Endothelial cell (in vitro differentiated cells): ENCODE measurements around the gene RANBP3. TPM values are rescaled to one million over a fixed set of nuclear protein-coding genes. Genes with fewer than 3 reads are reported as not detected.

Experiments used
- DNase-seq: peaks from one replicate; pipeline ENCODE4 v3.0.0; 2021; ENCODE audit warnings: low spot score
- H3K27ac Mint-ChIP-seq: one replicate; pipeline ENCODE4 v1.8.0; 2021; ENCODE audit warnings: mixed read lengths, inconsistent platforms; ENCODE audit not compliant: unreplicated experiment
- H3K27me3 Mint-ChIP-seq: one replicate; pipeline ENCODE4 v1.8.0; 2021; ENCODE audit warnings: mild to moderate bottlenecking, moderate library complexity, mixed read lengths, inconsistent platforms; ENCODE audit not compliant: unreplicated experiment
- H3K36me3 Mint-ChIP-seq: one replicate; pipeline ENCODE4 v1.8.0; 2021; ENCODE audit warnings: mild to moderate bottlenecking, low read depth, mixed read lengths, inconsistent platforms; ENCODE audit not compliant: unreplicated experiment
- H3K4me1 Mint-ChIP-seq: one replicate; pipeline ENCODE4 v1.8.0; 2021; ENCODE audit warnings: mild to moderate bottlenecking, mixed read lengths, inconsistent platforms; ENCODE audit not compliant: unreplicated experiment
- H3K4me3 Mint-ChIP-seq: one replicate; pipeline ENCODE4 v1.8.0; 2021; ENCODE audit warnings: mild to moderate bottlenecking, mixed read lengths, inconsistent platforms; ENCODE audit not compliant: unreplicated experiment
- H3K9me3 Mint-ChIP-seq: one replicate; pipeline ENCODE4 v1.8.0; 2021; ENCODE audit warnings: mixed read lengths, inconsistent platforms; ENCODE audit not compliant: unreplicated experiment
- CTCF ChIP-seq: fragments of 200-600 bp; sonication (generic); IDR thresholded peaks from one replicate; pipeline ENCODE4 v1.5.0; 2021; ENCODE audit warnings: antibody characterized with exemption; ENCODE audit not compliant: unreplicated experiment
- total RNA-seq: library from RNA; stranded (reverse); fragmentation: NEBNext Ultra II Directional; extraction: Animal tissue kit (Norgen Biotek cat#: 25700); gene quantifications from one replicate; pipeline ENCODE4 v1.2.1, GENCODE V29; 2021; ENCODE audit not compliant: unreplicated experiment

Gene RANBP3
- total RNA-seq, 1 donor from 2014 or later, result 69.5 TPM

- no peak for DNase-seq
- no peak for TF ChIP-seq CTCF
- Mint-ChIP-seq H3K9me3 (no peaks in the 10 kb centered on the region), H3K27ac (no peak overlapping the region), H3K4me1 (peaks cover 2% of the 10 kb centered on the region), H3K4me3 (no peak overlapping the region), H3K36me3 (no peaks in the 10 kb centered on the region), H3K27me3 (no peaks in the 10 kb centered on the region)
Observed at GRCh38 chr19:5882421-5882968, 95.4 kb downstream of the RANBP3 start.

DNA sequence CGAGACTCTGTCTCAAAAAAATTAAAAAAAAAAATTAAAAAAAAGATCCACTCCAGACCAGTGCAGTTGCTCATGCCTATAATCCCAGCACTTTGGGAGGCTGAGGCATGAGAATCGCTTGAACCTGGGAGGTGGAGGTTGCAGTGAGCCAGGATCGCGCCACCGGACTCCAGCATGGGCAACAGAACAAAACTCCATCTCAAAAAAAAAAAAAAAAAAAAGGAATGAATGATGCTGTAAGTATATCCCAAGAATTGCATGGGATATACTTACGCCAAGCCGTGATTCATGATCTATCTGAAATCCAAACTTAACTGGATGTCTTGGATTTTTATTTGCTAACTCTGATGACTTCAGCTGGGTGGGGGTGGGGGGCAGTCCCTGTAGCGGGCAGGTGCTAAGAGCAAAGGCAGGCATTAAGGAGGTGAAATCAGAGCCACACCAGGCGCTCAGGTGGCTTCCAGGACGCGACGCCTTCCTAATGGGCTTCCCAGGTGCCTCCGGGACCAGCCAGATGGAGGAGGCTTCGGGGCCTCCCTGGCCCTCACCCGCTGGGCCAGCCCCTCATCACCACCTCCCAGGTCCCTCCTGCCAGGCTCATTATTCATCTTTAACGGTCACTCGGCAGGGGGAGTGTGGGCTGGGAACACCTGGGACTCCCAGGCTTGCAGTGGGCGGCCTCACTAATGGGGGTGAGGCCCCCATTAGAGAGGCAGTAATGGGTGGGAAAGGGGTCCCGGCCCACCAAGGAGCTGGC lies 96.2 kb downstream of the RANBP3 start:
- Mint-ChIP-seq H3K9me3 (no peaks in the 10 kb centered on the region), H3K4me3 (no peak overlapping the region), H3K27me3 (no peaks in the 10 kb centered on the region), H3K27ac (no peak overlapping the region), H3K36me3 (no peaks in the 10 kb centered on the region), H3K4me1 (peaks cover 2% of the 10 kb centered on the region)
- no peak for DNase-seq
- TF ChIP-seq CTCF, result no peak

DNA sequence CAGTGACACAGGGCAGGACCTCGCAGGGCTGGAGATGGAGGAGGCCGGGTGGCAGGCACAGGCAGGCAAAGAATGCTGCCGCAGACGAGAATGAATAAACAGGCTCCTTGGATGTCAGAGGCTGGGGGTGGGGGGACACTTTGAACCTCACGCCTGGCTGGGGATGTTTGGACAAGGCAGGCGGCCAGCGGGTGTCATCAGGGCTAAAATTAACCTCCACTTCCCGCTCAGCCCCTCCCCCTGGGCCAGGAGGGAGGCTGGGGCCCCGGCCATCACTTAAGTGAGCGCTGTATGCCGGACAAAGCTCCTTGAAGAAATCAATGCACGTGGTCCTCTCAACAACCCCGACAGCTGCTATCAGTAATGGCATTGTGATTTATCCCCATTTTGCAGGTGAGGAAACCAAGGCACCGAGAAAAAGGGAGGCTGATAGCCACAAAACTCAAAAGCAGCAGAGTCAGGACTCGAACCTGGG lies 97.3 kb downstream of the RANBP3 start:
- no peak overlapping the region for H3K4me3 Mint-ChIP-seq
- peaks cover 2% of the 10 kb centered on the region for H3K4me1 Mint-ChIP-seq
- no peak for DNase-seq
- no peak overlapping the region for H3K27ac Mint-ChIP-seq
- H3K36me3 Mint-ChIP-seq, result no peaks in the 10 kb centered on the region
- no peaks in the 10 kb centered on the region for H3K27me3 Mint-ChIP-seq
- TF ChIP-seq CTCF, result no peak
- no peaks in the 10 kb centered on the region for H3K9me3 Mint-ChIP-seq

- Mint-ChIP-seq H3K36me3 (no peaks in the 10 kb centered on the region), H3K27me3 (no peaks in the 10 kb centered on the region), H3K4me3 (no peak overlapping the region), H3K4me1 (peaks cover 2% of the 10 kb centered on the region), H3K27ac (no peak overlapping the region), H3K9me3 (no peaks in the 10 kb centered on the region)
- DNase-seq, result no peak
- TF ChIP-seq CTCF, result no peak
Observed at GRCh38 chr19:5880196-5880595, 97.7 kb downstream of the RANBP3 start.

GRCh38 chr19:5877882-5878281 lies 100.1 kb downstream of the RANBP3 start:
- Mint-ChIP-seq H3K4me3 (no peak overlapping the region), H3K27me3 (no peaks in the 10 kb centered on the region), H3K4me1 (peaks cover 2% of the 10 kb centered on the region), H3K9me3 (no peaks in the 10 kb centered on the region), H3K36me3 (no peaks in the 10 kb centered on the region), H3K27ac (no peak overlapping the region)
- TF ChIP-seq CTCF, result no peak
- DNase-seq, result no peak
